ENCODE results near the gene ADCY3. TPM values are rescaled to one million over a fixed set of nuclear protein-coding genes. Genes with fewer than 3 reads are reported as not detected.
"Not testable (repeated sequence)": the region's sequence is repeated elsewhere in the genome, so short reads cannot be mapped to it uniquely, and the experiment has no call there.

Gene ADCY3
- total and polyA plus RNA-seq, 9 of the 15 experiments (the other 6 are each of a cell fraction or from before 2014, with no cell fraction given), result 1.5 to 54.8 (median 26.3) TPM

GRCh38 chr2:24805811-24806660 is 114.0 kb downstream of the ADCY3 start:
- H3K36me3 ChIP-seq (ENCODE audit: control insufficient read depth, insufficient read depth, low read length), result peaks cover 25% of the 10 kb centered on the region
- H3K4me2 ChIP-seq (ENCODE audit: insufficient read depth, low read length); in situ Hi-C loops (cut with MboI); H4K20me1 ChIP-seq (replicated peaks; ENCODE audit: control insufficient read depth, insufficient read depth, low read length); BruUV-seq (replicated peaks); H3K27me3 ChIP-seq (ENCODE audit: control insufficient read depth in 2 of 2, insufficient read depth in 2 of 2, low read length in 2 of 2); H2AFZ ChIP-seq (ENCODE audit: low read depth, low read length); H3K9me3 ChIP-seq (replicated peaks; ENCODE audit: control insufficient read depth, insufficient read depth, low read depth, low read length); FAIRE-seq; H3K9ac ChIP-seq (ENCODE audit: insufficient read depth in 1 of 2, low read depth in 2 of 2, low read length in 2 of 2); H3K9me1 ChIP-seq (ENCODE audit: control insufficient read depth, insufficient read depth, low read length); H3K4me3 ChIP-seq; intact Hi-C loops (cut with micrococcal nuclease); CTCF ChIA-PET (ENCODE audit: low intra/inter-chr PET ratio); TF ChIP-seq NR2C1 (IDR thresholded peaks at IDR 0.05): not testable (repeated sequence)
- peak overlapping the region; percentile 60; the same call in 2 of the 3 replicates for H3K27ac ChIP-seq (ENCODE audit: extremely low read depth, low read depth, low read length)
- ATAC-seq (peak; percentile 80), DNase-seq (ENCODE audit: extremely low read depth in 1 of 4, low spot score in 3 of 4) (peak in 1 of 4 experiments; percentile 66)
- H3K79me2 ChIP-seq (ENCODE audit: control insufficient read depth, insufficient read depth, low read length), result peaks cover 52% of the 10 kb centered on the region
- TF ChIP-seq NR2C1 (tag; IDR thresholded peaks at IDR 0.05) (0 out of 2 replicates have a peak, but pooled peaks have one; percentile 10), YY1 (IDR thresholded peaks at IDR 0.05; ENCODE audit: borderline replicate concordance in 1 of 3, control insufficient read depth in 1 of 3, extremely low read depth in 1 of 3, insufficient read depth in 3 of 3, insufficient read length in 1 of 3, insufficient replicate concordance in 2 of 3, low read depth in 1 of 3, low read length in 2 of 3) (peak in 1 of 3 experiments; percentile 41), MAFG (tag; conservative IDR thresholded peaks at IDR 0.05) (peak; percentile 95), FOXJ2 (tag; IDR thresholded peaks at IDR 0.05) (peak; percentile 48), SP1 (CRISPR knock-in tag; IDR thresholded peaks at IDR 0.05) (0 out of 2 replicates have a peak, but pooled peaks have one; percentile 22), ZNF316 (IDR thresholded peaks at IDR 0.05) (peak; percentile 98), FOXK2 (conservative IDR thresholded peaks at IDR 0.05 in 1 of 2, IDR thresholded peaks at IDR 0.05 in 1 of 2; ENCODE audit: low read depth in 2 of 2) (peak; percentile 29 to 59; a peak in 2 of 4 replicates), MAFF (IDR thresholded peaks at IDR 0.05; ENCODE audit: low read length) (peak; percentile 90), NFE2 (IDR thresholded peaks at IDR 0.05; ENCODE audit: low read depth) (peak; percentile 89), MAFK (IDR thresholded peaks at IDR 0.05; ENCODE audit: low read length) (peak; percentile 89), C11orf30 (IDR thresholded peaks at IDR 0.05; ENCODE audit: low read depth) (peak; percentile 94), FOXA3 (CRISPR knock-in tag; conservative IDR thresholded peaks at IDR 0.05 in 1 of 2, IDR thresholded peaks at IDR 0.05 in 1 of 2) (peak; percentile 14 to 83; a peak in 2 of 4 replicates), BACH1 (tag; IDR thresholded peaks at IDR 0.05) (peak; percentile 84; the same call in 1 of the 2 replicates), NFE2L1 (tag; IDR thresholded peaks at IDR 0.05; ENCODE audit: borderline replicate concordance, low read depth) (peak; percentile 80)
- TF ChIP-seq, protein P1, sequence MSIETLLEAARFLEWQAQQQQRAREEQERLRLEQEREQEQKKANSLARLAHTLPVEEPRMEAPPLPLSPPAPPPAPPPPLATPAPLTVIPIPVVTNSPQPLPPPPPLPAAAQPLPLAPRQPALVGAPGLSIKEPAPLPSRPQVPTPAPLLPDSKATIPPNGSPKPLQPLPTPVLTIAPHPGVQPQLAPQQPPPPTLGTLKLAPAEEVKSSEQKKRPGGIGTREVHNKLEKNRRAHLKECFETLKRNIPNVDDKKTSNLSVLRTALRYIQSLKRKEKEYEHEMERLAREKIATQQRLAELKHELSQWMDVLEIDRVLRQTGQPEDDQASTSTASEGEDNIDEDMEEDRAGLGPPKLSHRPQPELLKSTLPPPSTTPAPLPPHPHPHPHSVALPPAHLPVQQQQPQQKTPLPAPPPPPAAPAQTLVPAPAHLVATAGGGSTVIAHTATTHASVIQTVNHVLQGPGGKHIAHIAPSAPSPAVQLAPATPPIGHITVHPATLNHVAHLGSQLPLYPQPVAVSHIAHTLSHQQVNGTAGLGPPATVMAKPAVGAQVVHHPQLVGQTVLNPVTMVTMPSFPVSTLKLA (conservative IDR thresholded peaks at IDR 0.05), result 0 out of 4 replicates have a peak, but pooled peaks of 1 of the 2 experiments have one; percentile 41
- H3K4me1 ChIP-seq (replicated peaks in 1 of 2; ENCODE audit: control insufficient read depth in 2 of 2, insufficient read depth in 2 of 2, low read length in 2 of 2), result peaks cover 3 to 17% of the 10 kb centered on the region in 2 experiments
- 60% methylated on average over 18 of the region's 25 CpGs for WGBS (ENCODE audit: insufficient coverage, low coverage, missing lambda C conversion rate)
- POLR2A ChIA-PET, result interaction anchor here (1.0 to 2.8 kb wide), 4 partner anchors 8 to 14 kb away, joined by 3 to 10 read pairs (median 3); partner anchors contain the start of genes CENPO and PTRHD1
